ENCODE results near the gene ZFYVE21.

DNA sequence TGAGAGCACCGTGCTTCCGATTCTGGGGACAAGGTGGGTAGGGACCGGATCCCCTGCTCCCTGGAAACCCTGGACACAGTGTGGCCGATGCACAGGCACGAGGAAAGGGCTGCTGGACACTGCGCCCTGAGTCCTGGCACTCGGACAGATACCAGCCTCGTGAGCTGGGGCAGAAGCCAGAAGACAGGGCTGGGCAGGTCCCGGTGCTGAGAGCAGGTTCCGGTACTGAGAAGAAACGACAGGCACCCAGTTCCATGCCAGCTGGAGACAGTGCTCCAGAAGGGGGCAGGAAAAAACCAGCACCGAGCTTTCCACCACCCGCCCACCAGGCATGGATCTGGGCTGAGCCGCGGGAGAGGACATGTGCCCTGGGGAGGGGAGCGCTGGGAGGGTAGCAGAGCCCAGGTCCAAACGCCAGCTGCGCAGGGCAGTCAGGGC is 6.8 kb upstream of the ZFYVE21 start:
- no peak for TF ChIP-seq POLR2A (IDR thresholded peaks at IDR 0.05)
- TF ChIP-seq, protein P1, sequence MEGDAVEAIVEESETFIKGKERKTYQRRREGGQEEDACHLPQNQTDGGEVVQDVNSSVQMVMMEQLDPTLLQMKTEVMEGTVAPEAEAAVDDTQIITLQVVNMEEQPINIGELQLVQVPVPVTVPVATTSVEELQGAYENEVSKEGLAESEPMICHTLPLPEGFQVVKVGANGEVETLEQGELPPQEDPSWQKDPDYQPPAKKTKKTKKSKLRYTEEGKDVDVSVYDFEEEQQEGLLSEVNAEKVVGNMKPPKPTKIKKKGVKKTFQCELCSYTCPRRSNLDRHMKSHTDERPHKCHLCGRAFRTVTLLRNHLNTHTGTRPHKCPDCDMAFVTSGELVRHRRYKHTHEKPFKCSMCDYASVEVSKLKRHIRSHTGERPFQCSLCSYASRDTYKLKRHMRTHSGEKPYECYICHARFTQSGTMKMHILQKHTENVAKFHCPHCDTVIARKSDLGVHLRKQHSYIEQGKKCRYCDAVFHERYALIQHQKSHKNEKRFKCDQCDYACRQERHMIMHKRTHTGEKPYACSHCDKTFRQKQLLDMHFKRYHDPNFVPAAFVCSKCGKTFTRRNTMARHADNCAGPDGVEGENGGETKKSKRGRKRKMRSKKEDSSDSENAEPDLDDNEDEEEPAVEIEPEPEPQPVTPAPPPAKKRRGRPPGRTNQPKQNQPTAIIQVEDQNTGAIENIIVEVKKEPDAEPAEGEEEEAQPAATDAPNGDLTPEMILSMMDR (IDR thresholded peaks at IDR 0.05): no peak
